HG03575 (cell line): Measurements from ENCODE around the gene ZDHHC11.
"Not testable (repeated sequence)": the region's sequence is repeated elsewhere in the genome, so short reads cannot be mapped to it uniquely, and the experiment has no call there.

ENCODE experiments used
- ATAC-seq: cut with Tn5 transposase; IDR thresholded peaks from one replicate; pipeline ENCODE4 v1.9.1; 2021; ENCODE audit not compliant: unreplicated experiment, insufficient number of reproducible peaks, low FRiP score; ENCODE audit errors: extremely low read depth

ZDHHC11 gene

GRCh38 chr5:847736-848135 lies 3.0 kb downstream of the ZDHHC11 start:
- ATAC-seq: not testable (repeated sequence)

- not testable (repeated sequence) for ATAC-seq
These were observed 3.6 kb downstream of the ZDHHC11 start for GRCh38 chr5:847212-847611.

DNA sequence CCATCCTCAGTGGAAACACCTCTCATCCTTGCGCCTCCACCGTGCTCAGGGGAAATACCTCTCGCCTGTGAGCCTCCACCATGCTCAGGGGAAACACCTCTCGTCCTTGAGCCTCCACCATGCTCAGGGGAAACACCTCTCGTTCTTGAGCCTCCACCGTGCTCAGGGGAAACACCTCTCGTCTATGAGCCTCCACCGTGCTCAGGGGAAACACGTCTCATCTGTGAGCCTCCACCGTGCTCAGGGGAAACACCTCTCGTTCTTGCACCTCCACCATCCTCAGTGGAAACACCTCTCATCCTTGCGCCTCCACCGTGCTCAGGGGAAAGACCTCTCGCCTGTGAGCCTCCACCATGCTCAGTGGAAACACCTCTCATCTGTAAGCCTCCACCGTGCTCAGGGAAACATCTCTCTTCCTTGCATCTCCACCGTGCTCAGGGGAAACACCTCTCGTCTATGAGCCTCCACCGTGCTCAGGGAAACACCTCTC lies 4.1 kb downstream of the ZDHHC11 start:
- ATAC-seq: not testable (repeated sequence)

DNA sequence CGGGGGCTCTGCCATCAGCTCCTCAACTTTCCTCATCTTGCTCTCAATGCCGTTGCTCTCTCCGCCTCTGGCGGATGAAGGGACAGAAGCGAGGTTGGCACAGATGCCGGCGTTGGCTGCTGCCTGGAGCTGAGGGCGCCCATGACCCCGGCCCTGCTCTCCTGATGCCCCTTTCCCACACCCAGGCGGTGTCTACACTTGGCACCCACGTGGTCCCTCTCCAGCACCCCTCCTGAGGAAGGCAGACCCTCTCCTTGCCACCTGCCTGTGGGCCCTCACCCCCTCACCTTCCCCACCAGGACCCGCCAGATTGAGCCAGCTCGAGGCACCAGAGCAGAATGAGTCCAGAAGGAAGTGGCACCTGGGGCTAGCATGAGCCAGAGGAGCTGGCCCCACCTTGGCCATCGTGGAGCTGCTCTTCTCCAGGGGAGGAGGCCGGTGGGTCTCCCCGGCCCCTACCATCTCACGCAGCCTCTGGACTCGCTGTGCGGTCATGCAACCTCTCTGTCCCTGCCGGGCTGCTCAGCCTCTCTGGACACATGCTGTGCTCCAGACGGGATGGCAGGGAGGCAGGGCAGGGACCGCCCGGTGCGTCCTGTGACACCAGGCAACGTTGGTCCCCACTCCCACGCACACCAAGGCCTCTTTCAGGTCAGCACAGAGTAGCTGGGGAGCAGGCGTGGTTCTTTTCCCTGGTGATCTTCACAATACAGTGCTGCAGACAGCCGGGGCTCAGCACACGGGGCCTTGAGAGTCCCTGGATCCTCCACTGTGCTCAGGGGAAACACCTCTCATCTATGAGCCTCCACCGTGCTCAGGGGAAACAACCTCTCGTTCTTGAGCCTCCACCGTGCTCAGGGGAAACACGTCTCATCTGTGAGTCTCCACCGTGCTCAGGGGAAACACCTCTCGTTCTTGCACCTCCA lies 4.8 kb downstream of the ZDHHC11 start:
- ATAC-seq: not testable (repeated sequence)

DNA sequence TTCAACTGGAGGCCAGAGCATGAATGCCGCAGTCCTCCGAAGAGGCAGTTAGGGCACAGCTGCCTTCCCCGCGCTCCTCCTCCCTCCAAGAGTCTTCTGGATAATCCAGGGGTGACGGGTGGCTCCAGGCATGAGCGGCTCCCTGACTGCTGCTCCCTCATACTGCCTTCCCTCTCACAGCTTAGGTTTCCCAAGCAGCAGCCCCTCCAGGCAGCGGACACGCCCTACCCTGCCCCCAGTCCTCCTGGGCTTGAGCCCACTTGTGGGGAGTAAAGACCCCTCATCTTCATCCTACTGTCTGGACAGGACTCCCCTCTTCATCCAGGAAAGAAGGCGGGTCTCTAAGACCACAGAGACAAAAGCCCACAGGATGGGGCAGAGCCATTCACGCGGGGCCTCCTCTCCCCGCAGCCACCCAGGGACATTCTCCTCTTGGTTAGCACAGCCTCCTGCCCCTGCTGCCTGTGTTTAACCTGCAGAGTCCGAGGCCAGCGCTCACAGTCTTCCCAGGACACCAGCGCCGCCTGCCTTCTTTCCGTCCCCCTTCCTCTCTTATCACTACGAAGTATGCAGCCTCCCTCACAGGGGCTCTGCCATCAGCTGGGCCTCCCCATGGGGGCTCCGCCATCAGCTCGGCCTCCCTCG lies 5.6 kb downstream of the ZDHHC11 start:
- not testable (repeated sequence) for ATAC-seq

DNA sequence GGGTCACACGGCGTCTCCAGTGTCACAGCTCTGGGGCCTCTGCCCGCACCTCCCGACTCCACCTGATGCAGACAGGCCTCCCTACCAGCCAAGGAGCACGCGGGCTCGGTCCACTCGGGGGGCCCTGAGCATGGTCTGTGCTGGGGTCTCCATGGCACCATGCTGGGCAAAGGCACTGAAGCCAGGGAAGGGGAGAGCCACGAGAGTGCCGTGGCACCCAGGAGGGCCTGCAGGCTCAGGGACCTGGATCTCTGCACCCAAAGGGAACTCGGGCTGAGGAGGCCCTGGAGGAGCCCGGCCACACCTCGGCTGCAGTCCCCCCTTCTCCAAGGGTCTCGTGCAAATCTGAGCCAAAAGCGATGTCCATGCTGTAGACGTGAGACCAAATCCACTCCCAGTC lies 6.4 kb downstream of the ZDHHC11 start:
- ATAC-seq: not testable (repeated sequence)

DNA sequence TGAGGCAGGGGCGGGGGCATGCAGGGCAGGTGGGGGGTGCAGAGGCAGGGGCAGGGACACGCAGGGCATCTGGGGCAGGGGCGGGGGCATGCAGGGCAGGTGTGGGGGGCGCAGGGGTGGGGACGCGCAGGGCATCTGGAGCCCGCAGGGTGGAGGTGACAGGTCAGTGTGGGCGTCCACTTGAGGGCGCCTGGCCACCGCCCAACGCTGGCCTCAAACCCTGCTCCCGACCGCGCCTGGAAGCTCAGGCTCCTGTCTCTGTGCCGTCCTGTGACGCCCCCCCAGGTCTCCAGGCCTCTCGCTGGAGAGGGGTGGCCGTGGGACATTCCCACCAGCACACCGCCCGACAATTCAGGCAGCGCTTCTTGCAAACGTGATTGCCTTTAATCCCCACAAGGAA lies 6.9 kb downstream of the ZDHHC11 start:
- ATAC-seq: not testable (repeated sequence)

DNA sequence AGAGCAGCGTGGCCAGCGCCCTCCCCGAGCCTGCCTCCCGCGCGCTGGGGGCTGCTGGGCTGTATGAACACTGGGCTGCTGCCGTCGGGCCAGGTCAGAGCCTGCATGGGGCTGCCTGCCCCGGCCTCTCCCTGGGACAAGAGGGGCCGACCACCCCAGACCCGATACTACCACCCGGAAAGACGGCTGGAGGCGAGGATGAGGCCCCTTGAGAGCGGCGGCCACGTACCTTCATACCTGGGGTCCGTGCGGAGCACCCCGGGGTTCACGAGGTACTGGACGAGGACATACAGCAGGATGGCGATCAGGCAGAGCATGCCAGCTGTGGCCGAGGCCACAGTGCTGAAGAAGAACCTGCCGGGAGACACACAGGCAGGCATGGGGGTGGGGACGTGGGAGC lies 7.4 kb downstream of the ZDHHC11 start:
- ATAC-seq: not testable (repeated sequence)

DNA sequence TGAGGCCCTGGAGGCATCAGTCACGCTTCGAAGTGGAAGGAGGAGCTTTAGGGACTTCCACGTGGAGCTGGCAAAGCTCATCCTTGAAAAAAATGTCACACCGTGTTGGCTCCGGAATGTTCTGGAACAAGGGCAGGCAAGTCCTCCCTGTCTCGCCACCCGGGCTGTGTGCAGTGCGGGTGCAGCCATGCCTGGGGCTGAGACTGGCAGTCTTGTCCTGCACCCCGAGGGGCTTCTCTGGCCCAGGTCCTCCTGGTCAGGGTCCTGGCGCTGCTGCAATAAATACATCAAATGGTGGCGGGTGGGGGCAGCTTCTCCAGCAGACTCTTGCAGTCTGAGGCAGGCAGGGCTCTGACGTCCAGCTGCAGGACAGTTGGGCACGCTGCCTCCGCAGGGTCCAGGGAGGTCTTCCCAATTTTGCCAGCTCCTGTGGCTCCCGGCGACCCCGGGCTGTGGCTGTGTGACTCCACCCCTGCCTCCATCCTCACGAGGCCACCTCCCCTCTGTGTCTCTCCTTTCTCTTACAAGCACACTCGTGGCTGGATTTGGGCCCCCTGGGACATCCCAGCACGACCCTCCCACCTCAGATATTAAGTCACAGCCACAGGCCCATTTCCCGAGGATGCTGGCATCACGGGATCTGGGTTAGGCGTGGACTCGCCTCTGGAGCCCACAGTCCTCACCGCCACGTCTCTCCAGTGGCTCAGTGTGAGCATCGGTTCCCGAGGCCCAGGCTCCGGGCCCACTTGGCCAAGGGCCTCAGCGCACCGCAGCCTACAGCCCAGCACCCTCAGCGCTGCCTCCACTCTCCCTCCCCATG lies 8.2 kb downstream of the ZDHHC11 start:
- ATAC-seq: not testable (repeated sequence)

GRCh38 chr5:841531-842401 lies 9.0 kb downstream of the ZDHHC11 start:
- not testable (repeated sequence) for ATAC-seq

GRCh38 chr5:840974-841435 lies 9.8 kb downstream of the ZDHHC11 start:
- not testable (repeated sequence) for ATAC-seq

DNA sequence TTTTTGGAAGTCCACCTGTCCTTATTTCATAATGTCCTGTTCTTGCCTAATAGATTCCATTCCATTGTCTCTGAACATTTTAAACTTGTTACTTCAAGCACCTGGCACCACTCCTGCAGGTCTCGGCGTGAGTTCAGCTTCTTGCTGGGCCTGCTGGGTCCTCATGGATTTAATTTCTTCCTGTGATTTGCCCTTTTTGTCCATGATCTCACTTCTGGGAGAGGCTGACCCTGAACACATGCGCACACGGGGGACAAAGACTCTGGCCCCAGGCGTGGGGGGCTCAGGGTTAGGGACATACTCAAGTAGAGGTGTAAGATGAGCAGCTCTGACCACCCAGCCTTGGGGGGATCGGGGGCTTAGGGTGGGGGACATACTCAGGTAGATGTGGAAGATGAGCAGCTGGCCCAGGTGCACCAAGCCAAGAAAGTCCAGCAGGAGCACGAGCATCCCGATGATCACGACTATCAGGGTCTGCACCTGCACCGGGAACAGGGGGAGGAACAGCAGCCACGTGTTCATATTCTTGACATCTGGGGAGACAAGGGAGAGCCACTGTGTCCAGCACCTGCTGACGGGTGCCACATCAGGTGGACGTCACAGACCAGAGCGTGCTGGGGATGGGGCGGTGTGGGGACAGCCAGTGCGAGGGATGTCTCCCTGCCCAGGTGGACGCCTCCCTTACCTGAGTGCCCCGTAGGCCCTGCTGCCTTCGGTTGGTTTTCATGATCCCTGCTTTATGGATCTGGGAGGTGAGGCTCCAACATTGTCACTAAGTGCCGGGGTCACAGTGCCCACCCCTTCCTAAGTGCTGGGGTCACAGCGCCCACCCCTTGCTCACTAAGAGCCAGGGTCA lies 10.4 kb downstream of the ZDHHC11 start:
- ATAC-seq: not testable (repeated sequence)

DNA sequence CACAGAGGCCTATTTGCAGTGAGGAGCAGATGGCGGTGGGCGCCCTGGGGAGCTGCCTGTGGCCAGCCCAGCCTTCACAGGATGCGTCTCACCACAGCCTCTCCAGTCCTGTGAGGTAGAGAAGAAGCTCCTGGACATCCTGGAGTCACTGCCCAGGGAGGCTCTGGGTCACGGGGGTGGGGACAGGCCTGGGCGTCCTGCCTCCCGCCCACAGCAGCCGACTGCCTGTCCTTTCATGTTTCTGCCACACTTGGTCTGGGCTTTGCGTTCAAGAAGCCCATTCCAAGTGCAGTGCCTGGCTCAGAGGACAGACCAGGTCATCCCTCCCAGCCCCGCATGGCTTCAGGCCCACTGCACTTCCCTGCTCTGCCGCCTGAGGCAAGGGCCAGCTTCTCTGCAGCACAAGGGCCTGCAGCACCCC lies 12.3 kb downstream of the ZDHHC11 start:
- ATAC-seq: not testable (repeated sequence)

DNA sequence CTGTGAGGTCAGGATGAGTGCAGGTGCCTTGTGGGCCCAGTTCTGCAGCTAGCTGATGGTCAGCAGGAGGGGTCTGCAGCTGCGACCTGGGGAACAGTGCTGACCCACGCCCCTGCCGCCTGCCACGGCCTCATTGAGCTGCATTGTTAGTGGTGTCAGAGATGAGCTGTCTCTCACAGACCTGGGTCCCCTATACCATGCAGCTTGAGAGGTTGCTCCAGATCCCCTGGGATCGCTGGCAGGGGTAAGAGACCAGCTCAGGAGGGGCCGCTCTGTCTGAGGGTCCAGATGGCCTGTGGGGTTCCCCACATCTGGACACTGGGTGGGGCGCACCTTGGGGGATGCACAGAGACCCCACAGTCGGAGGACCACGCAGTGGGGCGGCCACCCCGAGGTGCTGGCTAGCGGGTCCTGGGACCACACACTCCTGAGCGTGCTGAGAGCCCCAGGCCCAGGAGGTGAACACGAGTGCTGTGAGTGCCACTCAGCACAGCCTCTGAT lies 13.1 kb downstream of the ZDHHC11 start:
- not testable (repeated sequence) for ATAC-seq

DNA sequence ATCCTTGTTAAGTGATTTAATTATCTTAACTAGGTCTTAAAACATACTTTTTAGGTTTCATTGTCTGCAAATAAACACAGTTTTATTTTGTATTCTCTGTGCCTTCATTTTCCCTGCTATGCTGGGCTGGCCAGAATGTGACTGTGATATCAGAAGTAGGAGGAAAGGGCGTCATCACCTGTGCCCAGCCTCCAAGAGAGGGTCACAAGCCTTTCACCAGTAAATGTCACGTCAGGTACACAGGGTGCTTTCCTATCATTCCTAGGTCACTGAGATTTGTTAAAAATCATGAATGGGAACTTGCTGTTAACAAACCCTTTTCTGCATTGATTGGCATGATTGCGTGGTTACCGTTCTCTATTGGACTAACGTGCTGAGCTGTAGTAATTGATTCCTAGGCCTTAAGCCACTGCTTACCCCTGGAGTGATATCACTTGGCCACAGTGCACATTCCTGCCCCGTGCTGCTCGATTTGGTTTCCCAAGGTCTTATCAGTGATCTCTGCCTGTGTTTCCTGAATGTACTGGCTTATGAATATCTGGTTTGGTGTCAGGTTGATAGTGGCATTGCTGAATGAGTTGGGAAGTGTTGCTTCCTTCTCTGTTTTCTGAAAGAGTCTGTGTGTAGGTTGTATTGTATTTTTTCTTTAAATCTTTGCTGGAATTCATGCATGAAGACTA lies 14.7 kb downstream of the ZDHHC11 start:
- ATAC-seq: not testable (repeated sequence)

- ATAC-seq: not testable (repeated sequence)
These were observed 16.8 kb downstream of the ZDHHC11 start for GRCh38 chr5:834013-834412.

DNA sequence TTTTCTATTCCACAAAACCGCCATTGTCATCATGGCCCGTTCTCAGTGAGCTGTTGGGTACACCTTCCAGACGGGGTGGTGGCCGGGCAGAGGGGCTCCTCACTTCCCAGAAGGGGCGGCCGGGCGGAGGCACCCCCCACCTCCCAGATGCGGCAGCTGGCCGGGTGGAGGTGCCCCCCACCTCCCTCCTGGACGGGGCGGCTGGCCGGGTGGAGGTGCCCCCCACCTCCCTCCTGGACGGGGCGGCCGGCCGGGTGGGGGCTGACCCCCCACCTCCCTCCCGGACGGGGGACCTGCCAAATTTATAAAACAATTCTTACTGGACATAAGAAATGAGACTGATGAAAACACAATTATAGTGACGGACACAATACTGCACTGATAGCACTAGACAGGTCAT lies 22.6 kb downstream of the ZDHHC11 start:
- not testable (repeated sequence) for ATAC-seq
